Stimulated activated CD4-positive, alpha-beta T cell treated with anti-CD3 and anti-CD28 coated beads, Interleukin-12 subunit alpha, Interleukin-12 subunit beta, amount 100 ng/mL, for 48 hours (primary cell): Measurements from ENCODE around the gene RTN4R.
"Not testable (repeated sequence)": the region's sequence is repeated elsewhere in the genome, so short reads cannot be mapped to it uniquely, and the experiment has no call there.

Experiments
- DNase-seq, 3 donors: peaks; one replicate each; pipeline ENCODE4 v3.0.0-alpha.2; 2020; ENCODE audit warnings: low read depth in 2 of 3, low spot score in 1 of 3

Gene RTN4R

GRCh38 chr22:20305894-20306645 lies 38.0 kb upstream of the RTN4R start:
- no peak for DNase-seq

GRCh38 chr22:20305230-20305893 lies 37.2 kb upstream of the RTN4R start:
- not testable (repeated sequence) for DNase-seq

GRCh38 chr22:20304646-20305045 lies 36.5 kb upstream of the RTN4R start:
- DNase-seq = no peak

GRCh38 chr22:20303229-20303534 lies 35.1 kb upstream of the RTN4R start:
- DNase-seq = not testable (repeated sequence)

GRCh38 chr22:20302438-20303228 lies 34.5 kb upstream of the RTN4R start:
- no peak for DNase-seq

GRCh38 chr22:20299746-20300136 lies 31.6 kb upstream of the RTN4R start:
- DNase-seq = no peak

GRCh38 chr22:20298803-20299745 lies 31.0 kb upstream of the RTN4R start:
- peak; percentile 81 to 88 (median 87) for DNase-seq

GRCh38 chr22:20298110-20298802 lies 30.1 kb upstream of the RTN4R start:
- no peak for DNase-seq

GRCh38 chr22:20297414-20298109 lies 29.4 kb upstream of the RTN4R start:
- DNase-seq = no peak

GRCh38 chr22:20296598-20296997 lies 28.5 kb upstream of the RTN4R start:
- DNase-seq = no peak

- DNase-seq = no peak
Measured at GRCh38 chr22:20295262-20296064, 27.3 kb upstream of the RTN4R start.

- DNase-seq = no peak
Measured at GRCh38 chr22:20292673-20293232, 24.6 kb upstream of the RTN4R start.

- no peak for DNase-seq
Measured at GRCh38 chr22:20292108-20292507, 24.0 kb upstream of the RTN4R start.

- DNase-seq = no peak
Measured at GRCh38 chr22:20291604-20292063, 23.5 kb upstream of the RTN4R start.

- no peak for DNase-seq
Measured at GRCh38 chr22:20291249-20291586, 23.1 kb upstream of the RTN4R start.

- DNase-seq = no peak
Measured at GRCh38 chr22:20290578-20291248, 22.6 kb upstream of the RTN4R start.

- no peak for DNase-seq
Measured at GRCh38 chr22:20290045-20290392, 21.9 kb upstream of the RTN4R start.
